Coronary artery (tissue), 2 donors: Measurements from ENCODE around the gene DHX57.

Experiments used
- DNase-seq: peaks from one replicate; pipeline ENCODE4 v3.0.0-alpha.2; 2017; ENCODE audit warnings: low spot score
- H3K27ac ChIP-seq, 2 donors: fragments of 200-600 bp; sonication (generic); one replicate each; pipeline ENCODE4 v1.5.1; 2016 to 2019
- H3K4me3 ChIP-seq: fragments of 200-600 bp; sonication (generic); 2 replicates; pipeline ENCODE4 v1.5.1; 2016; ENCODE audit warnings: mild to moderate bottlenecking, moderate library complexity
- TF ChIP-seq, protein P1 (sequence below): fragments of 200-600 bp; sonication (generic); IDR thresholded peaks from one replicate; pipeline ENCODE4 v1.5.1; 2019; ENCODE audit warnings: antibody characterized with exemption

Gene DHX57

DNA sequence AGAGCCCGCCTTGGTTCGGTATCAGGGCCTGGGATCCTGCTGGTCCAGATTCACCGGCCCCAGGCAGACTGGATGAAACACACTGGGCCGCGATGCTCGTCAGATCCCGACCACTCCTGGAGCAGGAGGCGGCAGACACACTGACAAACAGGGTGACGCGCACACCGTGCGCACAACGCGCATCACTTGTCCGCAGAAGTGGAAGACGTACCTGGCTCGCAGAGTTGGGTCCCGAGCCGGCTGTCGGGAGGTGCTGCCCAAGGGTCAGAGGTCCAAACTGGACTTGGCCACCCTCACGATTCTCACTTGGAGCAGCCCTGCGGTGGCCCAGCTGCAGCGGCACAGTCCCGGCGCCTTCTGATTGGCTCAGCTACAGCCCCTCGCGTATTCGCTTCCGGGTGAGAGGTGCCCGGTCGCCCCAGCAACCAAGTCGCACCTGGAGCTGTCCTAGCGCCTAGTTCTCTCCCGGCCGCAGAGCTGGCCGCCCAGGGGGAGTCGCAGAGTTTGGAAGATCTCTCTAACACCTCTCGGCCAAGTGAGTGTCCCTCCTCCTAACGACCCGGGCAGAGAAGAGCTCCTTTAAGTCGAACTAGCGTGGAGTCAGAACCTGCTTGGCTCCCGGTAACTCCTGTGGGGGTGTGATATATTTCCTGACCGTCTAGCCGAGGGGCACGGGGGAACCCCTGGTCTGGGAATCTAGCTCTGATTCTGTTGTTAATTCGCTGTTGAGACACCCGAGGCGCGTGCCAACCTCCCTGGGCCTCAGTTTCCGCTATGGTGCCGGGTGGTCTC, at the start of gene DHX57, which contains the start of gene MORN2:
DHX57 (minus strand) TSS at position 359 of the 792 bp plus-strand sequence. CDS start 7,529 bp downstream, outside the sequence.
MORN2 (plus strand) TSS at position 401 of the 792 bp plus-strand sequence.
- TF ChIP-seq, protein P1, sequence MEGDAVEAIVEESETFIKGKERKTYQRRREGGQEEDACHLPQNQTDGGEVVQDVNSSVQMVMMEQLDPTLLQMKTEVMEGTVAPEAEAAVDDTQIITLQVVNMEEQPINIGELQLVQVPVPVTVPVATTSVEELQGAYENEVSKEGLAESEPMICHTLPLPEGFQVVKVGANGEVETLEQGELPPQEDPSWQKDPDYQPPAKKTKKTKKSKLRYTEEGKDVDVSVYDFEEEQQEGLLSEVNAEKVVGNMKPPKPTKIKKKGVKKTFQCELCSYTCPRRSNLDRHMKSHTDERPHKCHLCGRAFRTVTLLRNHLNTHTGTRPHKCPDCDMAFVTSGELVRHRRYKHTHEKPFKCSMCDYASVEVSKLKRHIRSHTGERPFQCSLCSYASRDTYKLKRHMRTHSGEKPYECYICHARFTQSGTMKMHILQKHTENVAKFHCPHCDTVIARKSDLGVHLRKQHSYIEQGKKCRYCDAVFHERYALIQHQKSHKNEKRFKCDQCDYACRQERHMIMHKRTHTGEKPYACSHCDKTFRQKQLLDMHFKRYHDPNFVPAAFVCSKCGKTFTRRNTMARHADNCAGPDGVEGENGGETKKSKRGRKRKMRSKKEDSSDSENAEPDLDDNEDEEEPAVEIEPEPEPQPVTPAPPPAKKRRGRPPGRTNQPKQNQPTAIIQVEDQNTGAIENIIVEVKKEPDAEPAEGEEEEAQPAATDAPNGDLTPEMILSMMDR, result no peak
- DNase-seq, result peak; percentile 92
- H3K27ac ChIP-seq, result peak within 1 kb of the TSS; percentile 61 to 85
- H3K4me3 ChIP-seq, result peak within 1 kb of the TSS; percentile 95

DNA sequence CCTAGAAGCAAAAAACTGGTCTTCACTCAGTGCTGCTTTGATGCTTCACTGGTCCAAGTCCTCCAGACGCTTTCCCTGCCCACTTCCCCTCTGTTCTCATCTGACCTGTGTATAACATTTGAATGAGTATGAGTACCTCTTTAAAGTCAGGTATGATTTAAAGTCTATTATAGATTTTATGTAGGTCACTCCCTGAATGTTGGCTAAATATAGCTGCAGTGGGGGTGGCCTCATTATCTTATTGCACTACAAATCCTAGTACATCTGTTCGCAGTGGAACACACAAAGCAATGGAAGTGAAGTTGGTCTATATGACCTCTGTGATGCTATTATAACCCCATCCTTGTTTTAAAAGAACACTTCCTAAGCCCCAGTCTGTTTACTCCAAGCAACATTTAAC, 47.2 kb upstream of the DHX57 start:
- TF ChIP-seq, protein P1, result no peak
- H3K27ac ChIP-seq, result no peak overlapping the region

DNA sequence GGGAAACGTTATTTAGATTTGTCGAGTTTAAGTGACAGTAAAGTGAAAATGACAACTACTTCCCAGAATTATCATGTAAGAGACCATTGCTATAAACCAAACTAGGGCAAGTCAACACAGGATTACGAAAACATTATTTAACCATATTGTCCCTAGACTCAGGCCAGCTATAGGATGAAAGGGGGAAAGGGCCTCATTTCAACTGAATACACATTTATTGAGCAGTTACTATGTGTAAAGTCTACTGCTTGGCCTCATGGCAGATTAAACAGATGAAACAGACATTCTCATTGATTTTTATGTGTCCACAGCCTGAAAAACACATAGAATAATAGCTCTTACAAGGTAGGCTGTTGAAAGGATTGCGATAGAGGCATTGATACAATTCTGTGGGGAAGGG, 46.7 kb upstream of the DHX57 start:
- DNase-seq, result no peak
- TF ChIP-seq, protein P1, result no peak
- Histone ChIP-seq H3K27ac (no peak overlapping the region), H3K4me3 (no peak overlapping the region)

More for the DNA sequence above, 47.2 kb upstream of the DHX57 start:
- no peak overlapping the region for H3K4me3 ChIP-seq
- DNase-seq, result no peak

DNA sequence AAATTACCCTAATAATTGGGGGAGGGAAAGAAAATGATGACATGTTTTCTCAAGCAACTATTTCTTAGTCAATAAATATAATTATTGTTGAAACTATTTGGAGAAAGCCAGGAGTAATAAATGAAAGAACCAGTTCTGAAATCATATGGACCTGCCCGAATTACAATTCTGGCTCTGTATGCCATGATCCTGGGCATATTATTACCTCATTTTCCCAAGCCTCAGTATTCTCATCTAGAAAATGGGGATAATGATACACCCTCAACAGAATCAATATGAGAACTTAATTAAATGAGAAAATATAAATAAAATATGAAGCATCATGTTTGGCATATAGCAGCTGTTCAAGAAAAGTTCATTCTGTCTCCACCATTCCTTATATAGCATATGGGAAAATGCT, 36.9 kb upstream of the DHX57 start:
- H3K4me3 ChIP-seq, result no peak overlapping the region
- H3K27ac ChIP-seq, result no peak overlapping the region
- DNase-seq, result no peak
- TF ChIP-seq, protein P1, result no peak

GRCh38 chr2:38911191-38911590, 35.5 kb upstream of the DHX57 start:
- no peak overlapping the region for H3K4me3 ChIP-seq
- TF ChIP-seq, protein P1, result no peak
- H3K27ac ChIP-seq, result no peak overlapping the region
- DNase-seq, result no peak

GRCh38 chr2:38909872-38910271, 34.1 kb upstream of the DHX57 start:
- no peak for DNase-seq
- no peak overlapping the region for H3K4me3 ChIP-seq
- TF ChIP-seq, protein P1, result no peak
- H3K27ac ChIP-seq, result no peak overlapping the region
